ENCODE results near the gene NRXN3.

GRCh38 chr14:79781882-79782281, 1611.7 kb downstream of the NRXN3 start:
- no peak for TF ChIP-seq GABPA (IDR thresholded peaks at IDR 0.05; ENCODE audit: low read depth)
- no peak for TF ChIP-seq CTCF (IDR thresholded peaks at IDR 0.05)
- no peak for TF ChIP-seq FOXJ3 (CRISPR knock-in tag; IDR thresholded peaks at IDR 0.05)
- TF ChIP-seq SIN3A (IDR thresholded peaks at IDR 0.05; ENCODE audit: borderline replicate concordance, low read depth, low read length) = no peak
- no peak for TF ChIP-seq TAF1 (IDR thresholded peaks at IDR 0.05; ENCODE audit: borderline replicate concordance, low read depth, low read length)
- TF ChIP-seq ZBTB33 (IDR thresholded peaks at IDR 0.05; ENCODE audit: borderline replicate concordance, low read depth) = no peak

Measured in SK-N-SH (cell line).